GM21529 (cell line): Measurements from ENCODE around the gene PRKCA.
"Not testable (repeated sequence)": the region's sequence is repeated elsewhere in the genome, so short reads cannot be mapped to it uniquely, and the experiment has no call there.

Experiments
- ATAC-seq: cut with Tn5 transposase; IDR thresholded peaks from one replicate; pipeline ENCODE4 v1.9.1; 2021; ENCODE audit not compliant: unreplicated experiment

The PRKCA gene

GRCh38 chr17:66724581-66725341, 422.3 kb downstream of the PRKCA start:
- no peak for ATAC-seq

- ATAC-seq = not testable (repeated sequence)
Observed at GRCh38 chr17:66725438-66725837, 423.0 kb downstream of the PRKCA start.

GRCh38 chr17:66725956-66726355, 423.5 kb downstream of the PRKCA start:
- ATAC-seq = no peak

- no peak for ATAC-seq
Observed at GRCh38 chr17:66726371-66726770, 424.0 kb downstream of the PRKCA start.

GRCh38 chr17:66726846-66727245, 424.4 kb downstream of the PRKCA start:
- no peak for ATAC-seq

GRCh38 chr17:66727634-66728570, 425.5 kb downstream of the PRKCA start:
- peak; percentile 53 for ATAC-seq

GRCh38 chr17:66730461-66730923, 428.1 kb downstream of the PRKCA start:
- no peak for ATAC-seq

- no peak for ATAC-seq
Observed at GRCh38 chr17:66733759-66734158, 431.3 kb downstream of the PRKCA start.

GRCh38 chr17:66734186-66734943, 432.0 kb downstream of the PRKCA start:
- ATAC-seq = no peak

- no peak for ATAC-seq
Observed at GRCh38 chr17:66737524-66737923, 435.1 kb downstream of the PRKCA start.

GRCh38 chr17:66738301-66738700, 435.9 kb downstream of the PRKCA start:
- no peak for ATAC-seq

GRCh38 chr17:66739553-66739952, 437.1 kb downstream of the PRKCA start:
- ATAC-seq = no peak

GRCh38 chr17:66740226-66740625, 437.8 kb downstream of the PRKCA start:
- no peak for ATAC-seq

GRCh38 chr17:66743511-66743910, 441.1 kb downstream of the PRKCA start:
- ATAC-seq = no peak

- no peak for ATAC-seq
Observed at GRCh38 chr17:66746736-66747135, 444.3 kb downstream of the PRKCA start.

GRCh38 chr17:66747578-66748275, 445.3 kb downstream of the PRKCA start:
- ATAC-seq = no peak

GRCh38 chr17:66748578-66748977, 446.2 kb downstream of the PRKCA start:
- ATAC-seq = no peak

- no peak for ATAC-seq
Observed at GRCh38 chr17:66749217-66749832, 446.9 kb downstream of the PRKCA start.

GRCh38 chr17:66750116-66750515, 447.7 kb downstream of the PRKCA start:
- no peak for ATAC-seq
